ENCODE data around the gene CDKN1B.
A peak's percentile ranks its signal among the peaks of the same experiment; 100 is the strongest.
"Not testable (repeated sequence)": the region's sequence is repeated elsewhere in the genome, so short reads cannot be mapped to it uniquely, and the experiment has no call there.

CDKN1B gene

GRCh38 chr12:12736759-12737676 lies 19.9 kb downstream of the CDKN1B start:
- peak overlapping the region; percentile 12 for H3K4me3 ChIP-seq (ENCODE audit: low read depth, low read length)

DNA sequence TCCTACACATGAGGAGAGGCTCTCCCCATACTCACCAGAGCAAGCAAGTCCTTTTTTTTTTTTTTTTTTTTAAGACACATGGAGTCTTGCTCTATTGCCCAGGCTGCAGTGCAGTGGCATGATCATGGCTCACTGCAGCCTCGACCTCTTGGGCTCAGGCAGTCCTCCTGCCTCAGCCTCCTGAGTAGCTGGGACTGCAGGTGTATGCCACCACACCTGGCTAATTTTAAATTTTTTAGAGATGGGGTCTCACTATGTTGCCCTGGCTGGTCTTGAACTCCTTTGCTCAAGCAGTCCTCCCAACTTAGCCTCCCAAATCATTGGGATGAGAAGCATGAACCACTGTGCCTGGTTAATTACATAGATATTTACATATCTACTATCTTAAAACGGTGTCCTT lies 21.0 kb downstream of the CDKN1B start:
- H3K4me3 ChIP-seq (ENCODE audit: low read depth, low read length), result not testable (repeated sequence)

More at GRCh38 chr12:12736759-12737676, 19.9 kb downstream of the CDKN1B start:
- TF ChIP-seq, protein P1, sequence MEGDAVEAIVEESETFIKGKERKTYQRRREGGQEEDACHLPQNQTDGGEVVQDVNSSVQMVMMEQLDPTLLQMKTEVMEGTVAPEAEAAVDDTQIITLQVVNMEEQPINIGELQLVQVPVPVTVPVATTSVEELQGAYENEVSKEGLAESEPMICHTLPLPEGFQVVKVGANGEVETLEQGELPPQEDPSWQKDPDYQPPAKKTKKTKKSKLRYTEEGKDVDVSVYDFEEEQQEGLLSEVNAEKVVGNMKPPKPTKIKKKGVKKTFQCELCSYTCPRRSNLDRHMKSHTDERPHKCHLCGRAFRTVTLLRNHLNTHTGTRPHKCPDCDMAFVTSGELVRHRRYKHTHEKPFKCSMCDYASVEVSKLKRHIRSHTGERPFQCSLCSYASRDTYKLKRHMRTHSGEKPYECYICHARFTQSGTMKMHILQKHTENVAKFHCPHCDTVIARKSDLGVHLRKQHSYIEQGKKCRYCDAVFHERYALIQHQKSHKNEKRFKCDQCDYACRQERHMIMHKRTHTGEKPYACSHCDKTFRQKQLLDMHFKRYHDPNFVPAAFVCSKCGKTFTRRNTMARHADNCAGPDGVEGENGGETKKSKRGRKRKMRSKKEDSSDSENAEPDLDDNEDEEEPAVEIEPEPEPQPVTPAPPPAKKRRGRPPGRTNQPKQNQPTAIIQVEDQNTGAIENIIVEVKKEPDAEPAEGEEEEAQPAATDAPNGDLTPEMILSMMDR (IDR thresholded peaks at IDR 0.05; ENCODE audit: borderline replicate concordance, insufficient read depth, low read depth, low read length), result peak; percentile 52

DNA sequence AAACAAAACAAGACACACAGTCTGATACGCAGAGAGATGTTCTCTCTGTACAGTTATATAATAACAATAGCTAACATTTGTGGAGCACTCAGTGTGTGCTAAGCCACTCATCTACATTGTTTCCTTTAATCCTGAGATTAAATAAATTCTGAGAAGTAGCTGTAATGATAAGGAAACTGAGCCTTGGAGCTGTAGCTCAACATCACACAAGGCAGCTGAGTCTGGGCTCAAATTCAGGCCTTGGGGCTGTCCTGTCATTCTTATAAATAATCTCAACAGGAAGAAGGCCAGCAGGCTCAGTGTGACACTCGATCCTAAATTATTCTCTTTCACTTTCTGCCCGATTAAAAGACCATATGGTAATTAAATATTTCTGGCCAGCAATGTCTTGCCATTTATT lies 24.5 kb downstream of the CDKN1B start:
- no peak overlapping the region for H3K4me3 ChIP-seq (ENCODE audit: low read depth, low read length)
- TF ChIP-seq, protein P1 (IDR thresholded peaks at IDR 0.05; ENCODE audit: borderline replicate concordance, insufficient read depth, low read depth, low read length), result no peak

DNA sequence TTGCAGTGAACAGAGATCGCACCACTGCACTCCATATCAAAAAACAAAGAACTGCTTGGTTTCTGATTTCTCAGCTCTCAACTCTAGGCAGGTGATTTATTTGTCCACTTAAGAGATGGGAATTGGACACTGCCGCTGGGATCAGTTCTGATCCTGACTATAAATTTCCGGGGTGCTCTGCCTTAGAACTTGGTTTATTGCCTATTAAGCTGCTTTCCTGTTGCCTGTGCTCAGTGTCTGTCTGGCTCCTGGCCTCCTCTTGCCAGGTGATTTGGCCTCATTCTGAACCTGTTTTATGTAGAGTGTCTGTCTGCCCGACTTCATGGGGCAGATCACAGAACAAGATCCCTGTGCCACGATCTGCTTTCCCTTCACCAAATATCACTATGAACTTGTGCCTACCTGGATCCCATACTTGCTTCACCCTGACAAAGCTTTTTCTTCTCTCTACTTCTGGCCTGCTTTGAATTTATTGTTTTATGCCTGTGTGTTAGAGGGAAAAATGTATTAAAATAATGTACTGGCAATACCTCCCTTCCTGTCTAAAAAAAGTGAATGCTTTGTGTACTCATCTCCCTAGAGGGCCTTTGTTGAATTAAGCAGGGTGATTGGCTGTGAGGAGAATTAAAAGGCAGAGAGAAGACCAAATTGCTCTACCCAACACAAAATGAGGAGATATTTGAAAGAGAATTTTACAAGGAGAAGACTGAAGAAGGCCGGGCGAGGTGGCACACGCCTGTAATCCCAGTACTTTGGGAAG lies 27.6 kb downstream of the CDKN1B start:
- no peak overlapping the region for H3K4me3 ChIP-seq (ENCODE audit: low read depth, low read length)
- TF ChIP-seq, protein P1 (IDR thresholded peaks at IDR 0.05; ENCODE audit: borderline replicate concordance, insufficient read depth, low read depth, low read length), result no peak

GRCh38 chr12:12745576-12746211 lies 28.5 kb downstream of the CDKN1B start:
- TF ChIP-seq, protein P1 (IDR thresholded peaks at IDR 0.05; ENCODE audit: borderline replicate concordance, insufficient read depth, low read depth, low read length), result no peak
- H3K4me3 ChIP-seq (ENCODE audit: low read depth, low read length), result no peak overlapping the region

- H3K4me3 ChIP-seq (ENCODE audit: low read depth, low read length), result no peak overlapping the region
- TF ChIP-seq, protein P1 (IDR thresholded peaks at IDR 0.05; ENCODE audit: borderline replicate concordance, insufficient read depth, low read depth, low read length), result no peak
These were observed 30.1 kb downstream of the CDKN1B start for GRCh38 chr12:12747278-12747677.

DNA sequence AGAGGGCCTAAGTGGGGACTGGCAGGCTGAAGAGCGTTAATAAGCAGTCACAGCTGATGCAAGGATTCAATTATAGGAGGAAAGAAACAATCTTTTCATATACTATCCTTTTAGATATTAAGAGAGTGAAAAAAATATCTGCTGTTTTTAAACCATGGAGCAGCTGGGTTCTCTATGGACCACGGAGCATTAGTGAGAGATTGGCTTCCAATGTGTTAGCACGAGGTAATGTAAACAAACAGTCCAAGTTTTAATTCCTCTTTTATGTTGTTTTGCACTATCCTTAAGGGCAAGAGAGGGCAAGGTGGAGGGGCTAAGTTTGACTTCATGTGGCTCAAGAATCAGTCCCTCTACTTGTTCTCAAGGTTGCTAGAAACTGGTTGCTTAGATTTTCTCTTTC lies 30.9 kb downstream of the CDKN1B start:
- TF ChIP-seq, protein P1 (IDR thresholded peaks at IDR 0.05; ENCODE audit: borderline replicate concordance, insufficient read depth, low read depth, low read length), result no peak
- H3K4me3 ChIP-seq (ENCODE audit: low read depth, low read length), result no peak overlapping the region
